H1 (cell line): ENCODE results near the gene RAB3A. TPM values are rescaled to one million over a fixed set of nuclear protein-coding genes. Genes with fewer than 3 reads are reported as not detected.

Experiments used
- CBX5 ChIP-seq: fragments of 300-800, 300-1000 bp; sonication (generic); IDR thresholded peaks from 2 replicates; pipeline ENCODE4 v1.7.1; 2016; ENCODE audit warnings: antibody characterized with exemption, low read length, low read depth
- CEBPB ChIP-seq: IDR thresholded peaks from 2 replicates; pipeline ENCODE4 v1.6.1; 2012; ENCODE audit warnings: low read depth, low read length
- CHD1 ChIP-seq: IDR thresholded peaks from 2 replicates; pipeline ENCODE4 v1.6.1; 2012; ENCODE audit warnings: low read depth, low read length, improper control_type of control experiment
- EP300 ChIP-seq, 2 experiments: IDR thresholded peaks; 1 replicate in 1 of 2; 2 replicates in 1 of 2; pipeline ENCODE4 v1.6.1; 2011 to 2012; ENCODE audit warnings: low read depth in 2 of 2, low read length in 2 of 2, mild to moderate bottlenecking in 2 of 2, borderline replicate concordance in 1 of 2, inconsistent platforms in 1 of 2, moderate library complexity in 1 of 2
- GABPA ChIP-seq: IDR thresholded peaks from 2 replicates; pipeline ENCODE4 v1.6.1; 2011; ENCODE audit warnings: mild to moderate bottlenecking, low read length, moderate library complexity, borderline replicate concordance; ENCODE audit not compliant: insufficient read depth
- NANOG ChIP-seq: IDR thresholded peaks from 2 replicates; pipeline ENCODE4 v1.6.1; 2011; ENCODE audit warnings: low read length, low read depth, mild to moderate bottlenecking, inconsistent platforms; ENCODE audit not compliant: insufficient read depth, poor library complexity, severe bottlenecking
- POLR2AphosphoS5 ChIP-seq: IDR thresholded peaks from 2 replicates; pipeline ENCODE4 v1.6.1; 2011; ENCODE audit warnings: low read depth, low read length
- TAF7 ChIP-seq: optimal IDR thresholded peaks from 2 replicates; pipeline ENCODE3; 2011; ENCODE audit warnings: low read depth, mild to moderate bottlenecking, inconsistent platforms, low read length, moderate library complexity, borderline replicate concordance
- ZNF274 ChIP-seq: IDR thresholded peaks from 2 replicates; pipeline ENCODE4 v1.7.0; 2012; ENCODE audit warnings: low read length, borderline replicate concordance; ENCODE audit errors: extremely low read depth
- polyA plus RNA-seq, 7 experiments: library from polyadenylated mRNA; depleted of rRNA in 3 of 7; stranded (reverse) in 5 of 7; unstranded in 2 of 7; fragments of >200 nt in 5 of 7; fragments of 200-250 nt in 2 of 7; gene quantifications; 1 replicate in 5 of 7; 2 replicates in 1 of 7; 4 replicates in 1 of 7; pipeline versions ENCODE4 v1.2.1 to v1.2.3, GENCODE V29; 2011 to 2013; ENCODE audit warnings: missing spikeins in 2 of 7, mixed read lengths in 2 of 7
- total RNA-seq: library from RNA; stranded (reverse); fragmentation: NEBNext Ultra II Directional; extraction: Animal tissue kit (Norgen Biotek cat#: 25700); gene quantifications from 2 replicates; pipeline ENCODE4 v1.2.1, GENCODE V29; 2021
- TF ChIP-seq, protein P1 (sequence below): fragments of 300-600 bp; sonication (generic); IDR thresholded peaks from 2 replicates; pipeline ENCODE4 v1.7.1; 2012; ENCODE audit warnings: low read length, moderate library complexity, mild to moderate bottlenecking, inconsistent platforms; ENCODE audit not compliant: insufficient replicate concordance
- TF ChIP-seq, protein P2 (sequence below): IDR thresholded peaks from 2 replicates; pipeline ENCODE4 v1.6.1; 2011; ENCODE audit warnings: low read depth, mild to moderate bottlenecking, low read length; ENCODE audit not compliant: insufficient read depth

Gene RAB3A
- total and polyA plus RNA-seq, 2 of the 8 experiments (the other 6 are each of a cell fraction or from before 2014, with no cell fraction given): 13.6 to 14.2 TPM

DNA sequence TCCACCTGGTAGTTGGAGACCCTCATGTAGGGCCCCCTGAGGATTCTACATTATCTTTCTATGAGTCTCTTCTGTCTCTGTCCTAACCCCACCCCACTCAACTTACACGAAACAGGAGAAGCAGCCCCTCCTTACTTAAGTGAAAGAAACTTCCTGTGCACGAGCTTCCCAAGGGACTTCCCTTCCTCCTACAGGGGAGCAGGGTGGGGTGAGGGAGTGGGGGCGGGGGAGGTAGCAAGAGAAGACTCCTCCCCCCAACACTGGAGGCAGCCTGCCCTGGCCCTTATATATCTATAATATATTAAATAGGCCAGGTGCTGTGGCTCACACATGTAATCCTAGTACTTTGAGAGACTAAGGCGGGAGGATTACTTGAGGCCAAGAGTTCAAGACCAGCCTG is 27.9 kb upstream of the RAB3A start (continued):
- TF ChIP-seq, protein P1, sequence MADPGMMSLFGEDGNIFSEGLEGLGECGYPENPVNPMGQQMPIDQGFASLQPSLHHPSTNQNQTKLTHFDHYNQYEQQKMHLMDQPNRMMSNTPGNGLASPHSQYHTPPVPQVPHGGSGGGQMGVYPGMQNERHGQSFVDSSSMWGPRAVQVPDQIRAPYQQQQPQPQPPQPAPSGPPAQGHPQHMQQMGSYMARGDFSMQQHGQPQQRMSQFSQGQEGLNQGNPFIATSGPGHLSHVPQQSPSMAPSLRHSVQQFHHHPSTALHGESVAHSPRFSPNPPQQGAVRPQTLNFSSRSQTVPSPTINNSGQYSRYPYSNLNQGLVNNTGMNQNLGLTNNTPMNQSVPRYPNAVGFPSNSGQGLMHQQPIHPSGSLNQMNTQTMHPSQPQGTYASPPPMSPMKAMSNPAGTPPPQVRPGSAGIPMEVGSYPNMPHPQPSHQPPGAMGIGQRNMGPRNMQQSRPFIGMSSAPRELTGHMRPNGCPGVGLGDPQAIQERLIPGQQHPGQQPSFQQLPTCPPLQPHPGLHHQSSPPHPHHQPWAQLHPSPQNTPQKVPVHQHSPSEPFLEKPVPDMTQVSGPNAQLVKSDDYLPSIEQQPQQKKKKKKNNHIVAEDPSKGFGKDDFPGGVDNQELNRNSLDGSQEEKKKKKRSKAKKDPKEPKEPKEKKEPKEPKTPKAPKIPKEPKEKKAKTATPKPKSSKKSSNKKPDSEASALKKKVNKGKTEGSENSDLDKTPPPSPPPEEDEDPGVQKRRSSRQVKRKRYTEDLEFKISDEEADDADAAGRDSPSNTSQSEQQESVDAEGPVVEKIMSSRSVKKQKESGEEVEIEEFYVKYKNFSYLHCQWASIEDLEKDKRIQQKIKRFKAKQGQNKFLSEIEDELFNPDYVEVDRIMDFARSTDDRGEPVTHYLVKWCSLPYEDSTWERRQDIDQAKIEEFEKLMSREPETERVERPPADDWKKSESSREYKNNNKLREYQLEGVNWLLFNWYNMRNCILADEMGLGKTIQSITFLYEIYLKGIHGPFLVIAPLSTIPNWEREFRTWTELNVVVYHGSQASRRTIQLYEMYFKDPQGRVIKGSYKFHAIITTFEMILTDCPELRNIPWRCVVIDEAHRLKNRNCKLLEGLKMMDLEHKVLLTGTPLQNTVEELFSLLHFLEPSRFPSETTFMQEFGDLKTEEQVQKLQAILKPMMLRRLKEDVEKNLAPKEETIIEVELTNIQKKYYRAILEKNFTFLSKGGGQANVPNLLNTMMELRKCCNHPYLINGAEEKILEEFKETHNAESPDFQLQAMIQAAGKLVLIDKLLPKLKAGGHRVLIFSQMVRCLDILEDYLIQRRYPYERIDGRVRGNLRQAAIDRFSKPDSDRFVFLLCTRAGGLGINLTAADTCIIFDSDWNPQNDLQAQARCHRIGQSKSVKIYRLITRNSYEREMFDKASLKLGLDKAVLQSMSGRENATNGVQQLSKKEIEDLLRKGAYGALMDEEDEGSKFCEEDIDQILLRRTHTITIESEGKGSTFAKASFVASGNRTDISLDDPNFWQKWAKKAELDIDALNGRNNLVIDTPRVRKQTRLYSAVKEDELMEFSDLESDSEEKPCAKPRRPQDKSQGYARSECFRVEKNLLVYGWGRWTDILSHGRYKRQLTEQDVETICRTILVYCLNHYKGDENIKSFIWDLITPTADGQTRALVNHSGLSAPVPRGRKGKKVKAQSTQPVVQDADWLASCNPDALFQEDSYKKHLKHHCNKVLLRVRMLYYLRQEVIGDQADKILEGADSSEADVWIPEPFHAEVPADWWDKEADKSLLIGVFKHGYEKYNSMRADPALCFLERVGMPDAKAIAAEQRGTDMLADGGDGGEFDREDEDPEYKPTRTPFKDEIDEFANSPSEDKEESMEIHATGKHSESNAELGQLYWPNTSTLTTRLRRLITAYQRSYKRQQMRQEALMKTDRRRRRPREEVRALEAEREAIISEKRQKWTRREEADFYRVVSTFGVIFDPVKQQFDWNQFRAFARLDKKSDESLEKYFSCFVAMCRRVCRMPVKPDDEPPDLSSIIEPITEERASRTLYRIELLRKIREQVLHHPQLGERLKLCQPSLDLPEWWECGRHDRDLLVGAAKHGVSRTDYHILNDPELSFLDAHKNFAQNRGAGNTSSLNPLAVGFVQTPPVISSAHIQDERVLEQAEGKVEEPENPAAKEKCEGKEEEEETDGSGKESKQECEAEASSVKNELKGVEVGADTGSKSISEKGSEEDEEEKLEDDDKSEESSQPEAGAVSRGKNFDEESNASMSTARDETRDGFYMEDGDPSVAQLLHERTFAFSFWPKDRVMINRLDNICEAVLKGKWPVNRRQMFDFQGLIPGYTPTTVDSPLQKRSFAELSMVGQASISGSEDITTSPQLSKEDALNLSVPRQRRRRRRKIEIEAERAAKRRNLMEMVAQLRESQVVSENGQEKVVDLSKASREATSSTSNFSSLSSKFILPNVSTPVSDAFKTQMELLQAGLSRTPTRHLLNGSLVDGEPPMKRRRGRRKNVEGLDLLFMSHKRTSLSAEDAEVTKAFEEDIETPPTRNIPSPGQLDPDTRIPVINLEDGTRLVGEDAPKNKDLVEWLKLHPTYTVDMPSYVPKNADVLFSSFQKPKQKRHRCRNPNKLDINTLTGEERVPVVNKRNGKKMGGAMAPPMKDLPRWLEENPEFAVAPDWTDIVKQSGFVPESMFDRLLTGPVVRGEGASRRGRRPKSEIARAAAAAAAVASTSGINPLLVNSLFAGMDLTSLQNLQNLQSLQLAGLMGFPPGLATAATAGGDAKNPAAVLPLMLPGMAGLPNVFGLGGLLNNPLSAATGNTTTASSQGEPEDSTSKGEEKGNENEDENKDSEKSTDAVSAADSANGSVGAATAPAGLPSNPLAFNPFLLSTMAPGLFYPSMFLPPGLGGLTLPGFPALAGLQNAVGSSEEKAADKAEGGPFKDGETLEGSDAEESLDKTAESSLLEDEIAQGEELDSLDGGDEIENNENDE: no peak
- TF ChIP-seq CEBPB (no peak), CBX5 (no peak), NANOG (no peak), GABPA (no peak), CHD1 (no peak), POLR2AphosphoS5 (no peak), ZNF274 (no peak), EP300 (IDR thresholded peaks at IDR 0.05; ENCODE audit: borderline replicate concordance in 1 of 2, low read depth in 2 of 2, low read length in 2 of 2) (no peak), TAF7 (no peak)
- TF ChIP-seq, protein P2, sequence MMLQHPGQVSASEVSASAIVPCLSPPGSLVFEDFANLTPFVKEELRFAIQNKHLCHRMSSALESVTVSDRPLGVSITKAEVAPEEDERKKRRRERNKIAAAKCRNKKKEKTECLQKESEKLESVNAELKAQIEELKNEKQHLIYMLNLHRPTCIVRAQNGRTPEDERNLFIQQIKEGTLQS: no peak
